HG03565 (cell line): ENCODE results near the gene GMDS.

Experiments used
- ATAC-seq: cut with Tn5 transposase; IDR thresholded peaks from one replicate; pipeline ENCODE4 v1.9.1; 2021; ENCODE audit warnings: mild to moderate bottlenecking, moderate library complexity; ENCODE audit not compliant: unreplicated experiment

GMDS gene

DNA sequence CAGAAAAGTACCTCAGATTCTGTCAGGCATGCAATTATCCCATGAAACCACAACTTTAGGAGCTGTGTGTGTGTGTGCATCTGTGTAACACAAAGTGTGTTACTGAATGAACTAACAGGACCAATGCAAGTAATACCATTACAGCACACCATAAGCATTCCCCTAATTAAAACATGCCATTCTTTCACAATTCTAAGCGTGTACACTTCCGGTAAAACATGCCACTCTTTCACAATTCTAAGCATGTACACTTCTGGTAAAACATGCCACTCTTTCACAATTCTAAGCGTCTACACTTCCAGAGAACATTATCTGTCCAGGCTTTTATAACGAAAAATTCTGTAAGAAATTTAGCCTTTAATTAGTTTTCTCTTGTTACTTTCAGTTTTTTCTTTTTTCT is 238.2 kb downstream of the GMDS start:
- no peak for ATAC-seq

DNA sequence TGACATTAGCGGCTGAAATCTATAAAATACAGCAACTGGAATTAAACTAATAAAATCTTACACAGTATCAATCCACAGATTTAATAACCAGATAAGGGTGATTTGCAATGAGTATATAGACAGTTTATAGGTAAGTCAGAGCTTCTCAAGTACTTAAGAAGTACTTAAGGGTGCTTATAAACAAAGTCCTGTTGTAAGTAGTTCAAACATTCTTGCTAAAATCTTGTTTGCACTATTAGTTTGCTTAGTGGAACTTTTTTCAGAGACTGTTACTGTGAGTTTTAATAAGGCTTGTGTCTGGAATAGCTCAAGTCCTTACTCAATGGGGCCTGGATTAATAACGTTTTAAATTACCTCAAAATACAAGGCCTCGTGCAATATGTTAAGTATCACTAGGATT is 240.5 kb downstream of the GMDS start:
- ATAC-seq = no peak

DNA sequence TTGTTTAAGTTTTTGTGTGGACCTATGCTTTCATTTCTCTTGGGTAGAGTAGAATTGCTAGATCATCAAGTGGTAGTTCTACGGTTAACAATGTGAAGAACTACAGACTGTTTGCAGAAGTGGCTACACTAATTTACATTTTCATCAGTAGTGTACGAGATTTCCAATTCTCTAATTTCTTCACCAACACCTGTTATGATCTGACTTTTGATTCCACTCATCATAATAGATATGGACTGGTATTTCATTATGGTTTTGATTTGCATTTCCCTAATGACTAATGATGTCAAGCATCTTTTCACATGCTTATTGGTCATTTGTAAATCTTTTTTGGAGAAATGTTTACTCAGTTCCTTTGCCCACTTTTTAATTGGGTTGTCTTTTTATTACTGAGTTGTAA is 244.4 kb downstream of the GMDS start:
- no peak for ATAC-seq

DNA sequence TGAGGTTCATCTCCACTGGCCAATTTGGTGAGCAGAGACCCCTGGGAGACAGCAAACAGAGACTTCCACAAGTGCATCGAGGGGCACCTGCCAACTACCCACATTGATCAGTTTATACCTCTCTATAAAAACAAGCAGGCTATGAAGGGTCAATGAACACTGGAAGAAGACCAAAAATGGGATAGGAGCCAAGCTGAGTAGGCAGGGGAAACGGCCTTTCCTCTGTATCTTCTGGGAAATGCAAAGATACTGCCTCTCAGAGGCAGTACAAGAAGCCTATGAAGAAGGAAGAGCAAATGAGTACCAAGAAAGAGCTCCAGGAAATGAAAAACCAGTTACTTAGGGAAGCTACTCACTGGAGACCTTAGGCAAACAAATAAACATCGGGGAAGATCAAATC is 247.7 kb downstream of the GMDS start:
- ATAC-seq = no peak

DNA sequence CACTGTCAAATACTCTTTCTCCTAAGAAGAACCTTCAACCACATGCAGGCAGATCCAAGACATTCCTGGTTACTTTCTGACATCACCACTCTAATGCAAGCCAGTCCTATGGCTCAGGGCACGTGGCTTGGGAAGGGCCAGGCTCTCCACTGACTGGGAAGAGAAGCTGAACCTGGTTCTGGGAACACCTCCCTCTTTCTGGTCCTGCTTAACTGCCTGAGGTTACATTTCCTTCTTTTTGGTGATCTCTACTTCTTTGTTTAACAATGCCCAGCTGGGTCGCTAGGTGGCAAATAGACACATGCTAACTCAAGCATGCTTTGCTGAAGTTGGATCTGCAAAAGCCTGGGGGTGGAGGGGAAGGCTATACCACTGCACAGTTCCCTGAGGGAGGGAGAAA is 249.8 kb downstream of the GMDS start:
- no peak for ATAC-seq

DNA sequence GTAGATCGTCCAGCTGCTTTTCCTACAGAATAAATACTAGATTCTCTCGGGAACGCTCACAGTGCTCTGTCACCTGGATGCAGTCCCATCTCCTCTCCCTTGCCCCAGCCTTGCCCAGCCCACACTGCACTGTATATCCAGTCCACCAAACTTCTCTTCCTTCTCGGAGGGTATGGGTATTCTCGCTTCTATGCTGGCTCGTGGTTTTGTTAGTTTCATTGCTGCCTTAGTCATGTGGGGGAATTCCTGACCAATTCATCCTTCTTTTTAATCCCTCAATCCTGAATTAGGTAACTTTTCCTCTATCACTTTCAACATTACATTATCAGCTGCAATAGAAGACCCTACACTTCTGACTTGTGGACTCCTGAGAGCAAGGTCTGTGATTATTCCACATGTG is 252.4 kb downstream of the GMDS start:
- no peak for ATAC-seq

DNA sequence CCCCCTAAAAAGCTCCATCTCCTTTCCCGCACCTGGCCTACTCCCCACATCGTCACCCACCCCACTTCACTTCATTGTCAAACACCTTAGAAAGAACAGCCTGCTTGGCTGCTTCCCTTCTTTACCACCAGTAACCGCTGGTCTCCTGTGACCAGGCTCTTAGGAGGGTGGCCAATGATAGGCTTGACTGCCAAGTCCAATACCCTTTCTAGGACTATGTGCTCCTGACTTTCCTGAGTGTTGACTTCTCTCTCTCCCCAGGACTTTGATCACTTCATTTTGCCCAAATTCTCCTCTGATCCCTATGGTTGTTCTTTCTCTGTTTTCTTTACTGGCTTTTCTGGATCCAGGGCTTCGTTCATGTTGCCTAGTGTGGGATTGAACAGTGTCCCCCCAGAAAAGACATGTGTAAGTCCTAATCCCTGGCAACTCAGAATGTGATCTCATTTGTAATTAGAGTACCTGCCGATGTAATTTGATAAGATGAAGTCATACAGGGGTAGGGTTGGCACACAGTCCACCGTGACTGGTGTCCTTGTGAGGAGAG is 254.0 kb downstream of the GMDS start:
- no peak for ATAC-seq

DNA sequence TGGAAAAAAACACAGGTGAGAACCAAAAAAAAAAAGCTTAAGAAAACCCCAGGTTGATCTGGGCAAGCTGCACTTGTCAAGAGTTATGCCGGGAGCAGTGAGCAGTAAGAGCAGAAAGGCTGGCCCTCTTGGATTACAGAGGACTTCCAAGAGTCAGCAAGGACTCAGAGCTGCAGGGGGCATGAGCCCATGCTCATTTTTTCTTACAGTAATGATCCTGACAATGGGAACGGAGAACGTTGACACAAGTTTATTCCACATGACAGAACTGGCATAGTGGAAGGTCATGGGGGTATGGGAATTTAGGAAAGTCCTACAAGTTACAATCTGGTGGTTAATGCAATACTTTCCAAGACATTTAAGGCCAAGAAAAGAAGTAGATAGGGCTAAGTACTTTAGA is 256.6 kb downstream of the GMDS start:
- ATAC-seq = no peak

DNA sequence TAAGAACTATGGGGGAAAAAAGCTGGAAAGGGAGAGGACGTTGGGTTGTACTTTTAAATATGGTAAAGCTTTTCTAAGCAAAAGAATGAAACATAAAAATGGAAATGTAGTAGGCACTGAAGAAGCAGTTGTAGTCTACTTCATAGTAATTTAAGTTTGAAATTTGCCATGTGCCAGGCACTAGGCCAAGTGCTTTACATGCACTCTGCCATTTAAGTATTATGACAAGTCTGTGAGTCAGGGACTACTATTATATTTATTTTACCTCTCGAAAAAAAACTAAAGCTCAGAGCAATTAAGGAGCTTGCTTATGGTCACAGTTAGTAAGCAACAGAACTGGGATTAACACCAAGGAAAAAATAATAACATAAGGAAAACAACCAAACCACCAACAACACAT is 257.8 kb downstream of the GMDS start:
- ATAC-seq = no peak

DNA sequence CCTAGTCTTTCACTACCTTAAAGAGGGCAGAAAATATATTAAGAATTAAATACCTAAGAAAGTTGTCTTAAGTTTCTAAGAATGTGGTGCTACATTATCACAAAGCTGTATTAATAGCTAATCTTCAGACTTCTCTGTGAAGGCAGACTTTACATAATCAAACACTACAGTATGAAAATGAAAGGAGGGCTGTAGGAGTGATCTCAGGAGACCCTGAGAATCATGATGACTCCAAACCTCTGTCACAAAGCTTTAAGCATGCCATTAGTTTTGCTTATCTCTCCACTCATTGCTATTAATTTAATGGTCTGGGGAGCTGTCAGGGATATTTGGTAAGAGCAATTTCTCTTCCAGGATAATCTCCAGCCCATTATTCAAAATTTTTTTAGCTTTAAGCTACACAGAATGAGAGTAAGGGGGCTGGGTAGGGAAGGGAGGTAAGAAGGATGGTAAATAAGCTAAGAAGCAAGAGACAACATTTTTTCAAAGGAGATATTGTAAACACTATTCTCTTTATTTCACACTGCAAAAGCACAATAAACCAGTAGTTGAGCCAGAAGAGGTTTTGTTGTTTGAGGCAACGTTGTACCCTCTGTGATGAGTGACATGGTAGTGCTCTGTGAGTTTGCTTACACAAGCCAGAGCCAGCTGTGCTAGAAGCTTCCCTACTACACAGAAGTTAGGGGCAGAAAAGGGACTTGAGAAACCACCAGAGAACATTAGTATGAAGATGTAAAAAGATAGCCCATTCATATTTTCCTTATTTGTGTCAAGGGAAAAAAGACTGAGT is 258.8 kb downstream of the GMDS start:
- no peak for ATAC-seq

DNA sequence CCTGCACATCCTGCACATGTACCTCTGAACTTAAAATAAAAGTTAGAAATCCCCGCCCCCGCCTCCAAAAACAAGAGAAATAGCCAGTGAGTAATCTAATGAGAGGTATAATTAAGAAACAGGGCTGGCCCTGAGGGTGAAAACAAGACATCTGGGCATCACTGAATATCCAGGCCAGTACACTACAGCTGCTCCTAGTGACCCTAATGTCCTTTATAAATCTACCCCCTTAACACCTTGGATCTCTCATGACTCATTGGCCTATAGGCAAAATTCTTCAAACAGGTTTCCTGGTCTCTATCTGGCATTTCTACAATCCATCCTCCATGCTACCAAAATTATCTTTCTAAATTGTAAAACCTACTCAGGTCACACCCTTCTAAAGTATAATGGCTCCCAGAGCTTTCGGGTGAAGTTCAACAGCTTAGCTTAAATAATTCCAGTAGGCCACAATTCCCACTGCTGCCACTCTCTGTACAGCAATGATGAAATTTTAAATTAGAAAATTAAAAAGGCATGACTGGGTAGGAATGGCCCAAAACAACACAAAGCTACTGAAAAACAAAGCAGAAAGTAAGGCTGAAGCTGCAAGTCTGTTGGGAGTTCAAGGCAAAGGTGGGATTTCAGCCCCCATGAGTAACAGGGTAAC is 260.9 kb downstream of the GMDS start:
- ATAC-seq = no peak

DNA sequence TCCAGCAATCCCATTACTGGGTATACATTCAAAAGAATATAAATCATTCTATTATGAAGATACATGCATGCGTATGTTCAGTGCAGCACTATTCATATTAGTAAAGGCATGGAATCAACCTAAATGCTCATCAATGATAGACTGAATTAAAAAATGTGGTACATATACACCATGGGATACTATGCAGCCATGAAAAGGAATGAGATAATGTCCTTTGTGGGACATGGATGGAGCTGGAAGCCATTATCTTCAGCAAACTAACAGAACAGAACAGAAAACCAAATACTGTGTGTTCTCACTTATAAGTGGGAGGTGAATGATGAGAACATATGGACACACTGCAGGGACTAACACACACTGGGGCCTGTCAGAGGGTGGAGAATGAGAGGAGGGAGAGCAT is 261.6 kb downstream of the GMDS start:
- ATAC-seq = no peak

DNA sequence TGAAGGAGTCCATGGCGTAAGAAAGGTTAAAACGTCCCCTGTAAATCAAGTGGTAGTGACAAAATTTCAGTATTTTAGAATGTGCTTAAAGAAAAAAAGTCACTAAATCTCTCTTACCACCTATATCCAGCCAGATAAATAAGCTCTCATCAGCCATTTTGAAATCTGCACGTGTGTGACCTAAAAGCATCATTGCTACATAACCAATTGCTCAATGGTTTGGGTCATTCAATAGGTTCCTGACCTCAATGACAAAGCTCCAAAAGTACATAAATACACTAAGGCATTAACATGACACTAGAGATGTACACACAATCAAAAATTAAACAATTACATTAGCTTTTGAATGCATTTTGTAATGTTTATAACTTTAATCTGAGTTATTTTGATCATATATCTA is 272.4 kb downstream of the GMDS start:
- ATAC-seq = no peak

DNA sequence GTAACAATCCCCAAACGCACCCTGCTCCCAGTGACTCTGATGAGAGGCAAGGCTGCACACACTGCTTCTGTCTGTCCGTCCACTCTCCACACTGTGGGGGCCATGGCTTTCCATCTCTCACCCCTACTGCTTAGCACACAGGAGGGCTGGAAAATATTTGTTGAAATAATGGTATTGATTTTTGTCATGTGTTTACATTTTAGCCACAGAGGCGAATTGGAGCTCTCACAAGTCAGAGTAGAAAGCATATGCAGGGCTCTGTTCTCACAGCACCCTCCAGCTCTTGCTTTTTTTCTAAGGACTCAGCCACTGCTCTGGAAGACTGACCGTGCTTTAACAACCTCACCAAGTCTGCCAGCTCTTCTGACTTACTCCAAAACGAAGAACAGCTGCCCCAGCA is 273.8 kb downstream of the GMDS start:
- ATAC-seq = no peak

DNA sequence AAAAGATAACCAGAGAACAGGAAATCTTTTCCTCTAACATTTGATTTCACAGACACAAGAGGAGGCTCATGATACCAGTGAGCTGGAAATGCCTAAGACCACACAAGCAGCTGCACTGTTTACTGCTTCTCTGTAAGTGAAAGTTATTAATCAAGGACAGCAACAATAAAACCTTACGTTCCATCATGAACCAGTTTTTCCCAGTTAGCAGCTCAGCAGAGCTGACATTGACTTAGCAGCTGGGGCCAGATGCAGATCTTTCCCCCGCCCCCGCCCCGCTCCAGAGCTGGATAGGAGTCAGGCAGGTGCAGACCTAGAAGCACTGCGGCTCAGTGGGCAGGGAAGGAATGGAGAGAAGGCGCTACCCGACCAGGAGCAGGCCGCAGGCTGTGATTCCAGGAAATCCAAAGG is 275.2 kb downstream of the GMDS start:
- ATAC-seq = no peak

DNA sequence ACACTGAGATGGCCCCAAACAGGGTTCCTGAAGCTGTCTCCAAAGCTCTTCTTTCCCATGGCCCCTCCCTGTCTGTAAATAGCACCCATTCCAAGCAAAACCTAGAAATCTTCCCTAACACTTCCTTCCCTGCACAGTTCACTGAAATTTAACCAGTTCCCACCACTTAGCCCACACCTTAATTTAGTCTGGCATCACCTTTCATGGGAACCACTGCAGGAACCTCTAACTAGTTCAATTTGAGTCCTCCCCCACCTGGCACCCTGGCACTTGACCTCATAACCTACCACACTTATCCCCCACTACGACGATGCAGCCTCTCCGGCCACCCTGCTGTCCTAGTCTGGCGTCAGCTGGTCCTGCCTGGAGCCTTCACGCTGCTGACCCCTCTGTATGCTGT is 278.7 kb downstream of the GMDS start:
- ATAC-seq = no peak

DNA sequence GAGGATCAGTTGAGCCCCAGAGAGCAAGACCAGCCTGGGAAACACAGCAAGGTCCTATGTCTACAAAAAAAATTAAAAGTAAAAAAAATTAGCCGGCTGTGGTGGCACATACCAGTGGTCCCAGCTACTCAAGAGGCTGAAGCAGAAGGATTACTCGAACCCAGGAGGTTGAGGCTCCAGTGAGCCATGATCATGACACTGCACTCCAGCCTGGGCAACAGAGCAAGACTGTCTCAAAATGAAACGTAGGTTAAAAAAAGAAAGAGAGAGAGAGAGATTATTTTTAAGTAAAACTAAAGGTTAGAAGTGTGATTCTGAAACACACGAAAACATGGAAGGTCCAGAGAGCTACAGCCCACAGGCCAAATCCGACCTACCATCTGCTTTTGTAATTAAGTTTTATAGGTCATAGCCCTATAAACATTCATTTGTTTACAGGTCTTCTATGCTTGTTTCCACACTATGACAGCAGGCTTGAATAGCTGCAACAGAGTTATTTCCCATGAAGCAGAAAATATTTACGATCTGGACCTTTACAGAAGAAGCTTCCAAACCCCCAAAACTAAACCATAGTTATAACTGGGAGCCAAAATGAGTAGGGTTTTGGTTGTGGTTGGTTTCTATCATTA is 279.7 kb downstream of the GMDS start:
- ATAC-seq = no peak

DNA sequence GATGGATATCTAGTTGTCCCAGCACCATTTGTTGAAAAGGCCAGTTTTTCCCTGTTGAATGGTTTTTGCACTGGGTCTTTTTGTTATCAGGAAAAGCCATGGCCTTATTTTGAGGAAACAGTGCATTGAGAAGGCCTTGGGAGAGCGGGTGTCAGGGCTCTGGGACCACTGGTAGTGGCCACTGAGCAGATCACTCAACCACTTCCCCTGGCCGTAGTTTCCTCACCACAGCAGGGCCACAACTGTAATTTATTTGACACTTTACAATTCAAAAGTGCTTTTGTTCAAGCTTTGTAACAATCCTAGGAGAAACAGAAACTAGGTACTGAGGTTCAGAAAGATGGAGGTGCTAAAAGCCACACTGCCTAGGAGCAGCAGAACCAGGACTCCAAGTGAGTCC is 281.8 kb downstream of the GMDS start:
- ATAC-seq = no peak

DNA sequence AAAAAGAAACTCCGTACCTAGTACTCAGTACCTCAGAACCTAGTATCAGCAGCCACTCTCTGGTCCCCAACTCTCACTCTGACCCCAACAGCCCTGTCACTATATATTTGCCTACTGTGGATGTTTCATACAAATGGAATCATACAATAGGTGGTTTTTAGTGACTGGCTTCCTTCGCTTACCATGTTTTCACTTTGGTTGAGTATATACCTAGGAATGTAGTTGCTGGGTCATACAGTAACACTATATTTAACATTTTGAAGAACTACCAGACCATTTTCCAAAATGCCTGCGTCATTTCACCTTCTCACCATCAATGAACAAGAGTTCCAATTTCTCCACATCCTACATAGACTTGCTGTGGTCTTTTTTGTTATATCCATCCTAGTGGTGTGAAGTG is 283.2 kb downstream of the GMDS start:
- ATAC-seq = no peak

DNA sequence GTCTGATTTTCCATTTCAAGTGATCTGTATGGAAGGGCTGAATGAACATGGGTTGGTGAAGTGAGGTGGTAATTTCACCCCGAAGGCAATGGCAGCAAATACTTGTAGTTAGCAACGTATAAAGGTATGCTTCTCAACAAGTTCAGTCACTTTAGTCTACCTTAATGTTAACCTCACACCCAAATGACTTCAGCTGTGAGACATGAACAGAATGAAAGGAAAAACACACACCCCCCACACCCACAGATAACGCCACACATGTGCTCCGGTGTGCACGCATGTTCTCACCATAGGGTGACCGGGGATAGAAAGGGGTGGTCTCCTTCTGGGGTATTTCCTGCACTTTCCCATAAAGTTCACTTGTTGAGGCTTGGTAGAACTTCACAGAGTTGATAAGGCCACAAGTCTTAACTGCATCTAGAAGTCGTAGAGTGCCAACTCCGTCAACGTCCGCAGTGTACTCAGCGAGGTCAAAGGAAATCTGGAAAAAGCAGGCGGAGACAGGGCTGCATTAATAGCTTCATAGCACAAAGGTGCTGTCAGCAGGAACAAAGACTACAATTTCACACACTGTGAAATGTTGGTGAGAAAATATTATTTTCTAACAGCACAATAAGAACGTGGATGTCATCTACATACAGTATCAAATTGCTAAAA is 284.8 kb downstream of the GMDS start:
- no peak for ATAC-seq

DNA sequence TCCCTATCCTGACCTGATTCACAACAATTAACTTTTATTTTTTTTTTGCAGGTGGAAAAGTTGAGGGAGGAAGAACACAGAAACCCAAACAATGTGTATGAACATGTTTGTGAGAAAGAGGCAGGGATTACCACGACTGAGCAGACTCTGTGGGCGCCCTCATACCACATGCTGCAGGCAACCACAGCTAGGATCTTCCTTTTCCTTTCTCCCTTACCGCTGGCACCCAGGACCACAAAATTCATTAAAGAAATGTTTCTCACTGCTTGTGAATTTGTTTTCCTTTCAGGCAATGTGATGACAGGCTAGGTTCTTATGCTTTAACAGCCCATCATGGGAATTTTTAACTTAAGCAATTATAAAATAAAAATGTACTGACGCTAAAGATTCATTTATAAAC is 287.1 kb downstream of the GMDS start:
- ATAC-seq = no peak

DNA sequence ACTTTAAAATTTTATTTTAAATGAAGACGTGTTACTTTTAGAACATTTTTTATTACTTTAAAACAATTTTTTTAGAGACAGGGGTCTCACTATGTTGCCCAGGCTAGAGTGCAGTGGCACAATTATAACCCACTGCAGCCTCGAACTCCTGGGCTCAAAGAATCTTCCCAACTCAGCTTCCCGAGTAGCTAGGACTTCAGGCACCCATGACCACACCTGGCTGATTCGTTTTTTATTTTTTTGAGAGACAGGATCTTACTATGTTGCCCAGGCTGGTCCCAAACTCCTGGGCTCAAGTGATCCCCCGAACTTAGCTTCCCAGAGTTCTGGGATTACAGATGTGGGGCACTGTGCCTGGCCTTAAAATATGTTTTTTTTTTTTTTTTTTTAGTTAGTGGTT is 287.7 kb downstream of the GMDS start:
- no peak for ATAC-seq
